Skeletal muscle satellite cell (primary cell): ENCODE measurements around the gene YY1.
"Not testable (repeated sequence)": the region's sequence is repeated elsewhere in the genome, so short reads cannot be mapped to it uniquely, and the experiment has no call there.

Source experiments
- H3K27me3 ChIP-seq: 2 replicates; pipeline ENCODE4 v1.7.0; 2013; ENCODE audit warnings: low read length; ENCODE audit not compliant: control insufficient read depth, insufficient read depth
- H3K36me3 ChIP-seq: 2 replicates; pipeline ENCODE4 v1.7.0; 2013; ENCODE audit warnings: mild to moderate bottlenecking, control low read depth, low read length; ENCODE audit not compliant: insufficient read depth
- H3K4me1 ChIP-seq: 2 replicates; pipeline ENCODE4 v1.7.0; 2013; ENCODE audit warnings: low read length; ENCODE audit not compliant: control insufficient read depth, insufficient read depth
- H3K4me2 ChIP-seq: 2 replicates; pipeline ENCODE4 v1.7.0; 2013; ENCODE audit warnings: mild to moderate bottlenecking, low read length
- H3K4me3 ChIP-seq: 2 replicates; pipeline ENCODE4 v1.7.0; 2013; ENCODE audit warnings: low read length
- H3K9ac ChIP-seq: 2 replicates; pipeline ENCODE4 v1.7.0; 2013; ENCODE audit warnings: mild to moderate bottlenecking, low read depth, low read length, moderate library complexity
- H3K9me3 ChIP-seq: replicated peaks from 2 replicates; pipeline ENCODE4 v1.7.0; 2013; ENCODE audit warnings: mild to moderate bottlenecking, control low read depth, low read length

Gene YY1

DNA sequence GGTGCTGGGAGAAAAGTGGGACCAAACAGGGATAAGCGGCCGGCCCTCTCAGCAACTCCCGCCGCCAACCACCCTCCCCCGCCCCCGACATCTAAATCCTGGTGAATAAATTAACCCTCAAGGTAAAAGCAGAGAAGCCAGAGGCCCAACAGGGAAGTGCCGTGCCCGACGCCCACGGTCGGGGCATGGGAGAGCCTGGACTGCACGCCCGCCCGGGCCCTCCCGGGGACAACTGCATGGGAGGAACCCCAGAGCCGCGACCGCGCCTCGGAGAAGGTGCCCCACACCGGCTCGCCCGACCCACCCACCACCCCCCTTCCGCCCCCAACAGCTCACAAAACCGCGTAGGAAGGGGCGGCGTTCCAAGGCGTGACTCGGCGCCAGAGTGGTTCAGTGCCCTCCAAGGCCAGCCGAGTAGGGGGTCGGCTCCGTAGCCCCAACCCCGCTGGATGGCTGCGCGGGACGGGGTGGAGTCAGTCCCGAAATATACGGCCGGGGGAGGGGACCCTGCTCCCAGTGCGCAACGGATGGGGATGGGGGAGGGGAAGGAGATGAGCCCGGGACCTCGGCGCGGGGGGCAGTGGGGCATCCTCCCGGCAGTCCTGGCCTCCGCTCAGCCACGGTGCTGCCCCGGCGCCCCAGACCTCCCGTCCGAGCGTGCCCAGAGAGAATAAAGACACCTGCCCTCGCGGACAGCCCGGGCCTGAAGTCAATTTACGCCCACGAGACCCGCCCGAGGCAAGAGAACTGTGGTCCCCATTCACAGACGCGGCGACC, 66.6 kb downstream of the YY1 start:
- Histone ChIP-seq H3K9me3 (no peaks in the 10 kb centered on the region), H3K36me3 (no peaks in the 10 kb centered on the region), H3K27me3 (no peaks in the 10 kb centered on the region), H3K4me2 (peak overlapping the region; percentile 99), H3K9ac (peak overlapping the region; percentile 73), H3K4me1 (peaks cover 17% of the 10 kb centered on the region), H3K4me3 (peak overlapping the region; percentile 96)

DNA sequence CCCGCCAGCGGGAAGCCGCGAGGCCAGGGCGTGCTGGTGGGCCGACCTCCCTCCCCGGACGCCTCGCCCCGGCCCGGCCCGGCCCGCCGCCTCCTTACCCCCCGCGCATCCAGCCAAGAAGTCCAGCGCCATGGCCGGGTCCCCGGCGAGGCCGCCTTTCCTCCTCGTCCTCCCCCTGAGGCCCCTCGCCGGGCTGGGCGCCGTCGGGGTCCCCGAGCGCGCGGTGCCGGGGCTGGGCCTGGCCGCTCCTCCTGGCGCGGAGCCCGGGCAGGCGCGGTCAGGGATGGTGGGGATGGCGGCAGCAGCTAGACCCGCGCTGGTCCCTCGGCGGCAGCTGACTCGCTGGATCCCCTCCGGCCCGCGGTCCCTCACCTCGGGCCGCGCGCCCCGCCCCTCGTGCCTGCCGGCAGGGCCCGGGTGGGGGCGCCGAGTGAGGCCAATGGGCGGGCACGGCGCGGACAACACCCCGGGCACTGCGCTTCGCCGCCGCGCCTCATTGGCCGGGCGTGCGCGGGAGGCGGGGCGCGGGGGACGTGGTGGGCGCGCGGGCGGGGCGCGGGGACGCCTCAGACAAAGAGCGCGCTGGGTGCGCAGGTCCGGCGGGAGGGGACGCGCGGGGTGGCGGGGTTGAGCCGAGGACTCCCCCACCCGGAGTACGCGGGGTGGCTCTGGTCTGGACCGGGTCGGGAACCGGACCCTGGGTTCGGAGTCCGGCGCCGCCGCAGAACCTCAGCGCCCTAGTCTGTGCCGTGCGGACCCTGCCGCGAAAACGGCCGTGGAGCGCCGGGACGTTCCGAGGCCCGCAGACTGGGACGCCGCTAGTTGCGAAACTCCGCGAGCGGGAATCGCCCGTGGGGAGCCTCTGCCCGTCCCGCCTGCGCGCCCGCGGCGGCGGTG, 67.4 kb downstream of the YY1 start, which contains the start of gene SLC25A29:
TSS of gene SLC25A29 (minus strand) at position 344 of the 897 bp plus-strand sequence. CDS start at position 132, 212 bp downstream.
- Histone ChIP-seq H3K9ac (peak within 1 kb of the TSS; percentile 89), H3K4me2 (peak within 1 kb of the TSS; percentile 99), H3K9me3 (no peaks in the 10 kb centered on the region), H3K27me3 (no peaks in the 10 kb centered on the region), H3K36me3 (no peaks in the 10 kb centered on the region), H3K4me3 (peak within 1 kb of the TSS; percentile 96), H3K4me1 (peaks cover 17% of the 10 kb centered on the region)

DNA sequence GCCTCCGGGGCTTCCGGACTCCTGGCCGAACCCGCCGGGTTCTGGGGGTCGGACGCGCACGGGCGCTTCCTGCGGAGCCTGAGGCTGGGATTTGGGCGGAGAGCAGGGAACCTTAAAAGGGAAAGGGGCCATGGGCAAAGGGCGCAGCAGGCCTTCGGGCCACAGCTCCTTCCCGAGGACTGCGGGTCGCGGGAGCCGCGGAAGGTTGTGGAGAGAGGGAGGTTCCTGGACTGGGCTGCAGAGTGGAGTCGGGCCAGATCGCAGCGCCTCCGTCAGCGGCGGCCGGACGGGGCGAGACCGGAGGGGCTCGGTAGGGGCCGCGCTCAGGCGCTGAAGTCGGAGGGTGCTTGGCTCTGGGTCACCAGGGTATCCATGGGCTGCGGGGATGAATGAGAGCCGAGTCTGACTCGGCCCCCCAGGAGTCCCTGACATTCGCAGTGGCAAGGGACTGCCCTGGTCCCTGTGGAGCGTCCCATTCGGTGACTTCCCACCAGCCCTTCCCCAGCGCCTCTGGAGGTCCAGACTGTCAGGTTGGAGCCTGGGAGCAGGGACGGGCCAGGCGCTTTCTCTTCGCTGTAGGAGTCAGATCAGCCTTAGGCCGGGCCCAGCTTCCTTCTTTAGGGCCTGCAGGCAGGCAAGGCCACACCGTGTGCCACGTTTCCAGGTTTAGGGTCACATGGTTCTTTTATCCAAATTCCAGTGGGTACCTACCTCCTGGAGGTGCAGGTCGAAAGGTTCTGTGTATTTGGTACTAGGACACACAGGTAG, 68.2 kb downstream of the YY1 start:
- Histone ChIP-seq H3K4me2 (peak overlapping the region; percentile 99), H3K9ac (peak overlapping the region; percentile 89), H3K36me3 (no peaks in the 10 kb centered on the region), H3K4me1 (peaks cover 17% of the 10 kb centered on the region), H3K27me3 (no peaks in the 10 kb centered on the region), H3K4me3 (peak overlapping the region; percentile 96), H3K9me3 (no peaks in the 10 kb centered on the region)

DNA sequence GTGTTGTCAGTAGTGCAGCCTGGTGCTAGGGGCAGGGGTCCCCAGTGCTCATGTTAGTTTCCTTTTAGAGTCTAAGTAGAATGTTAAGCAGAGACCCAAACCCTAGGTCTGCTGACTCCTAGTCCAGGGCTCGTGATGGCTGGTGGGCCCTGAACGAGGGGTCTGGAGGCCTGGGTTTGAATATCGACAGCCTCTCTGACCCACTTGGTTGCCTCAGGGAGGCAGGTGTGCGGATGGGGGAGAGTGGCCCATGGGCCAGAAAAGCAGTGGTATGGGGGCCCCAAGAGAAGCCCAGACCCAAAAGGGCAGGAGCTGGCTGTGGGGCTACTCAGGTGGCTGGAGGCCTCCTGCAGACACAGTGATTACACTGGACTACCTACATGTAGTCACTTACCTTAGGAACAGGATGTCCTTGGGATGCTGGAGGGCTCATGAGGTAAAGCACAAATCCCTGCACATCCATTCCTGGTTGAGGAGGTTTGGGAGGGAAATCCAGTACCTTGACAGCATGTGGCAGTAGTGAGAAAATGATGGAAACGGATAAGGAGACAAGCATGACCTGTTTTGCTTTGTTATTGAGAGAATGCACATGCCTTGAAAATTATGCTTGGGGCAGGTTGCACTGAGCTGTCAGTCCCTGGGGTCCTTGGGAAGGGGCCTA, 69.0 kb downstream of the YY1 start:
- H3K4me1 ChIP-seq = peaks cover 17% of the 10 kb centered on the region
- H3K9me3 ChIP-seq = no peaks in the 10 kb centered on the region
- H3K27me3 ChIP-seq = no peaks in the 10 kb centered on the region
- peak overlapping the region; percentile 96 for H3K4me3 ChIP-seq
- peak overlapping the region; percentile 89 for H3K9ac ChIP-seq
- no peaks in the 10 kb centered on the region for H3K36me3 ChIP-seq
- H3K4me2 ChIP-seq = peak overlapping the region; percentile 99

DNA sequence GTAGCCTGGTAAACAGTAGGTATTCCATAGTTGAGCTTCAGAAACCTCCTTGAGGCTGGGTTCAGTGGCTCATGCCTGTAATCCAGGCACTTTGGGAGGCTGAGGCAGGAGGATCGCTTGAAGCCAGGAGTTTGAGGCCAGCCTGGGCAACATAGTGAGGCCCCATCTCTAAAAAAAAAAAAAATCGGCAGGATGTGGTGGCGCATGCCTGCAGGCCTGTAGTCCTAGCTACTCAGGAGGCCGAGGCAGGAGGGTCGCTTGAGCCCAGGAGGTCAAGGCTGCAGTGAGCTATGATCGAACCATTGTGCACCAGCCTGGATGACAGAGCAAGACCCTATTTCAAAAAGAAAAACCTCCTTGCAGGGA, 69.5 kb downstream of the YY1 start:
- not testable (repeated sequence) for H3K4me2 ChIP-seq, H3K9me3 ChIP-seq, H3K9ac ChIP-seq, H3K36me3 ChIP-seq, H3K27me3 ChIP-seq, H3K4me3 ChIP-seq
- H3K4me1 ChIP-seq = peaks cover 17% of the 10 kb centered on the region

DNA sequence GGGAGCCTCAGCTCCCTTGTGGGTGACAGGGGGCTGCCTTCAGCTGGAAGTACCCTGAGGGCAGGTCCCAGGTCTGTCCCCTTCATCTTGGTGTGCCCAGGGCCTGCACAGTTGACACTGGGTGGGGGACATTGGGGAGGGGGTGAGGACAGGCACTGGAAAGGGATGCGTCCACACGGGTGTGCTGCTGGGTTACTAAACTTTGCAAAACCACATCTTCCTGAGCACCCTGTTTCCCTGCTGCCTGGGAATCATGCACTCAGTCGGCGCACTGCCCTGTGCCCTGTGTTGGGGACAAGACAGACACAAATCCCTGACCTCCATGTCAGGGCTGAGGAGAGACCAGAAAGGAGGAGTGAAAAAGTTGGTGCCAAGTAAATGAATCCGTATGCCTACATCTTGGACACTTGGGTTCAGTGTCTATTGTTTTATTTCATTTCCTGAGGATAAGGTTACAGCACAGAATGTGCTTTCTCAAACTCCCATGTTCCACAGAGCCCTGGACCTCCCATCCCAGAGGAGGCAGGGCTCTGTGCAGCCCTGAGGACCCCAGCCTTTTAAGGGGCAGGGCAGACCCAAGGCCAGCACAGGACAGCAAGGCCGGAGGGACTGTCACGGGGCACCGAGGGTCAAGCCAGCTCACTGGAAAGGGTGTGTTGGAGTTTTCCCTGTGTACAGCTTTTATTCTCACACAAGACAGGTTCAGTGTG, 70.2 kb downstream of the YY1 start:
- Histone ChIP-seq H3K4me3 (no peak overlapping the region), H3K4me1 (peaks cover 17% of the 10 kb centered on the region), H3K27me3 (no peaks in the 10 kb centered on the region), H3K9me3 (no peaks in the 10 kb centered on the region), H3K4me2 (no peak overlapping the region), H3K36me3 (no peaks in the 10 kb centered on the region), H3K9ac (no peak overlapping the region)

DNA sequence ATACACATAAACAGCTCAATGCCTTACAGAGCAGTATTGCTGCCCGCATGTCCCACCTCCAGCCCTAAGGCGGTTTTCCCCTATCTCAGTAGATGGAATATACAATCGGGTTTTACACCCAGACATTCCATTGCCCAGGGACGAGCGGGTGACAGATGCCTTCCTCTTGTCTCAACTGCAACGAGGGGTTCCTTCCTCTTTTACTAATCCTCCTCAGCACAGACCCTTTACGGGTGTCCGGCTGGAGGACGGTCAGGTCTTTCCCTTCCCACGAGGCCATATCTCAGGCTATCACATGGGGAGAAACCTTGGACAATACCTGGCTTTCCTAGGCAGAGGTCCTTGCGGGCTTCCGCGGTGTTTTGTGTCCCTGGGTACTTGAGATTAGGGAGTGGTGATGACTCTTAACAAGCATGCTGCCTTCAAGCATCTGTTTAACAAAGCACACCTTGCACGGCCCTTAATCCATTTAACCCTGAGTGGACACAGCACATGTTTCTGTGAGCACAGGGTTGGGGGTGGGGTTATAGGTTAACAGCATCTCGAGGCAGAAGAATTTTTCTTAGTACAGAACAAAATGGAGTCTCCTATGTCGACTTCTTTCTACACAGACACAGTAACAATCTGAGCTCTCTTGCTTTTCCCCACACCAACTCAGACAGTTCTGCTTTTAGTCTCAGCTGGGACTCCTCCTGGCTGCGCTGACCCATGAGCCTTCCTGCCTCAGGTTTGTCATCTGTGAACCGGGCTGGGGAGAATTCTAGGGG, 73.3 kb downstream of the YY1 start:
- H3K4me1 ChIP-seq, H3K4me3 ChIP-seq, H3K9ac ChIP-seq, H3K4me2 ChIP-seq, H3K27me3 ChIP-seq, H3K36me3 ChIP-seq, H3K9me3 ChIP-seq: not testable (repeated sequence)

DNA sequence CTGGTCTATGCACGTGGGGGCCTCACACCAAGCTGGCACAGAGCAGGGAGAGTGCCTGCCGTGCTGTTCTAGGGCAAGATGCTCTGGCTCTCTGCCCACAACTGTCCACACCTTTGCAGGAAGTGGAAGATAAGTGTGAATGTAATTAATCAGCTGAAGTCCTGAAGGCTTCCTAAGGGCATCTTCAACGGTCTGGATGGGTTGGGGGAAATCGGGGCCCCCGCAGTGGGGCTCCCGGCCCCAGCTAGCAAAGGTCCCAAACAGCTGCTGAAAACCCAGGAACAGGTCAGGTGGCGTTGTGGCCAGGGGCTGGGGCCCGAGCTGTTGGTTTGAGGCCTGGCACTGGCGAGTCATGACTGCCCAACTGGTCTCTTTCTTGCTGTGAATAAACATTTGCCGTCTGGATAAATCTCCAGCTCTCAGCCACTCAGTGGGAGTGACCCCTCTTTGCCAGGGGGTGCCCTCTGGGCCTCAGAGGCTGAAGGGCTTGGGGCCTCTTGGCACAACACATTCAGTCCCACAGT, 74.0 kb downstream of the YY1 start:
- no peak overlapping the region for H3K4me3 ChIP-seq
- H3K36me3 ChIP-seq = no peaks in the 10 kb centered on the region
- no peaks in the 10 kb centered on the region for H3K9me3 ChIP-seq

DNA sequence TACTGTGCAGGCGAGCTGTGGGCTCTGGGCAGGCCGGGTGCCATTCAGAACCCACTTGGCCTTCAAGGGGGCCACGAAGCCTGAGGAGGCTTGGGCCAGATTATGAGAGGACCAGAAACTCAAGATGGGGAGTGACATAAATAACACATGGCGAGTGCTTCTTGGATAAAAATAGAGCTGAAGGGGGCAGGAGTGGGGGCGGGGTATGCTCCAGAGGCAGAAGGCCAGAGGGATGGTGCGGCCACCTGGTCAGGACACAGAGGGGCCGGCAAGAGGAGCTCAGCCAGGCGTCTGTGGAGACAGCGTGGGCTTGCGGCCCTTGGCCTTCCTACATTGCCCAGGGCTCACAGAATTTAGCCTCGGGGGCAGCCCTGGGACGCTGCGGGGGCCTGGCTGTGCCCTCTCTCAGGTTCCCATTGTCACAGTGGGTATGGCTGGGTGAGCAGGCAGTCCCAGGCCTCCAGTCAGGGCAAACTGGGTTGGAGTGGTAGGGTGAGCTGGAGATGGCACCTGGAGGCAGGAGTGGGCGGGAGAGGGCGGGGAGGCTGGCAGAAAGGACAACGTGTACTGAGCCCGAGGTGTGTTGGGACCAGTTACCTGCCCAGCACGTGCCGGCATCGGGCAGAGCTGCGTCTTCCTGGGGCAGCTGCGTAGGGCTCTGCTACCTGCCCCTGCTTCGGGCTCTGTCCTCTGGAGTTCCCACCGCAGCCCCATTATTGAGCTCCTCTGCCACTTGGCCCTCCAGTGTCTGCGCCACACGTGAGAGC, 74.7 kb downstream of the YY1 start:
- Histone ChIP-seq H3K9ac (no peak overlapping the region), H3K27me3 (no peaks in the 10 kb centered on the region), H3K9me3 (no peaks in the 10 kb centered on the region), H3K36me3 (no peaks in the 10 kb centered on the region), H3K4me1 (peaks cover 9% of the 10 kb centered on the region), H3K4me2 (no peak overlapping the region), H3K4me3 (no peak overlapping the region)

More for the DNA sequence above, 74.0 kb downstream of the YY1 start:
- Histone ChIP-seq H3K9ac (no peak overlapping the region), H3K27me3 (no peaks in the 10 kb centered on the region), H3K4me2 (no peak overlapping the region), H3K4me1 (peaks cover 7% of the 10 kb centered on the region)
